HG03159 (cell line): ENCODE measurements around the gene KRT9.
A peak's percentile ranks its signal among the peaks of the same experiment; 100 is the strongest.
"Not testable (repeated sequence)": the region's sequence is repeated elsewhere in the genome, so short reads cannot be mapped to it uniquely, and the experiment has no call there.

Experiments used
- ATAC-seq: cut with Tn5 transposase; IDR thresholded peaks from one replicate; pipeline ENCODE4 v1.9.1; 2021; ENCODE audit warnings: mild to moderate bottlenecking, moderate library complexity; ENCODE audit not compliant: unreplicated experiment

Gene KRT9

GRCh38 chr17:41580244-41580575 lies 8.4 kb upstream of the KRT9 start:
- ATAC-seq: no peak

GRCh38 chr17:41579484-41580243 lies 7.8 kb upstream of the KRT9 start:
- no peak for ATAC-seq

GRCh38 chr17:41578971-41579370 lies 7.1 kb upstream of the KRT9 start:
- no peak for ATAC-seq

GRCh38 chr17:41578538-41578937 lies 6.7 kb upstream of the KRT9 start:
- ATAC-seq: no peak

- not testable (repeated sequence) for ATAC-seq
Observed at GRCh38 chr17:41576740-41577139, 4.9 kb upstream of the KRT9 start.

GRCh38 chr17:41575336-41575735 lies 3.5 kb upstream of the KRT9 start:
- no peak for ATAC-seq

- ATAC-seq: no peak
Observed at GRCh38 chr17:41567317-41567716, 4.5 kb downstream of the KRT9 start.

GRCh38 chr17:41565338-41565737 lies 6.5 kb downstream of the KRT9 start:
- no peak for ATAC-seq

- ATAC-seq: no peak
Observed at GRCh38 chr17:41563607-41564170, 8.2 kb downstream of the KRT9 start.

- ATAC-seq: no peak
Observed at GRCh38 chr17:41561554-41561953, 10.3 kb downstream of the KRT9 start.

GRCh38 chr17:41559548-41559947 lies 12.3 kb downstream of the KRT9 start:
- ATAC-seq: no peak

- no peak for ATAC-seq
Observed at GRCh38 chr17:41556931-41557330, 14.9 kb downstream of the KRT9 start.

- ATAC-seq: no peak
Observed at GRCh38 chr17:41556306-41556705, 15.6 kb downstream of the KRT9 start.

- no peak for ATAC-seq
Observed at GRCh38 chr17:41555105-41555887, 16.6 kb downstream of the KRT9 start.

GRCh38 chr17:41553987-41554680 lies 17.7 kb downstream of the KRT9 start:
- ATAC-seq: no peak

GRCh38 chr17:41553176-41553575 lies 18.7 kb downstream of the KRT9 start:
- ATAC-seq: no peak

GRCh38 chr17:41552455-41552854 lies 19.4 kb downstream of the KRT9 start:
- ATAC-seq: no peak

GRCh38 chr17:41551365-41551764 lies 20.5 kb downstream of the KRT9 start:
- ATAC-seq: no peak

- no peak for ATAC-seq
Observed at GRCh38 chr17:41549596-41550039, 22.2 kb downstream of the KRT9 start.

- peak; percentile 57 for ATAC-seq
Observed at GRCh38 chr17:41548844-41549595, 22.8 kb downstream of the KRT9 start.
